Esophagus (tissue), 2 donors: Measurements from ENCODE around the gene AP3S2. TPM values are rescaled to one million over a fixed set of nuclear protein-coding genes. Genes with fewer than 3 reads are reported as not detected.

ENCODE experiments used
- H3K27ac ChIP-seq, 2 donors: one replicate each; pipeline ENCODE4 v1.5.1; 2013; ENCODE audit warnings: low read depth in 2 of 2, mild to moderate bottlenecking in 2 of 2, inconsistent platforms in 1 of 2, low read length in 1 of 2, moderate library complexity in 1 of 2
- H3K27me3 ChIP-seq, 2 donors: one replicate each; pipeline ENCODE4 v1.6.1; 2013; ENCODE audit warnings: low read length in 2 of 2, control low read depth in 1 of 2, mild to moderate bottlenecking in 1 of 2; ENCODE audit not compliant: insufficient read depth in 2 of 2, control insufficient read depth in 1 of 2
- H3K36me3 ChIP-seq, 2 donors: one replicate each; pipeline ENCODE4 v1.6.1; 2013; ENCODE audit warnings: low read length in 1 of 2; ENCODE audit not compliant: control insufficient read depth in 2 of 2, insufficient read depth in 2 of 2
- H3K4me1 ChIP-seq, 2 donors: one replicate each; pipeline ENCODE4 v1.6.1; 2013; ENCODE audit warnings: low read length in 1 of 2; ENCODE audit not compliant: control insufficient read depth in 2 of 2, insufficient read depth in 2 of 2
- H3K4me3 ChIP-seq, 2 donors: one replicate each; pipeline ENCODE4 v1.5.1; 2013; ENCODE audit warnings: low read length in 2 of 2, mild to moderate bottlenecking in 2 of 2, low read depth in 1 of 2, moderate library complexity in 1 of 2
- H3K9me3 ChIP-seq, 2 donors: one replicate each; pipeline ENCODE4 v1.6.1; 2013; ENCODE audit warnings: mild to moderate bottlenecking in 2 of 2, low read depth in 1 of 2, low read length in 1 of 2, moderate library complexity in 1 of 2; ENCODE audit not compliant: control insufficient read depth in 2 of 2, insufficient read depth in 1 of 2
- WGBS, 2 donors: extraction: QIAGEN DNeasy Blood & Tissue Kit; methylation state at CpG; one replicate each; pipeline ENCODE4 v1.1.7; 2013; 5-methylcytosine and 5-hydroxymethylcytosine counted together
- polyA plus RNA-seq, 2 donors: library from polyadenylated mRNA; stranded (reverse); fragments of 200-250 nt; gene quantifications; one replicate each; pipeline ENCODE4 v1.2.3, GENCODE V29; 2013
- donor health status: healthy with polysubstance abuse.
- donor health status: Bipolar disorder and iron deficiency.

The AP3S2 gene
- polyA plus RNA-seq, 2 donors, result 6.0 to 11.6 TPM

DNA sequence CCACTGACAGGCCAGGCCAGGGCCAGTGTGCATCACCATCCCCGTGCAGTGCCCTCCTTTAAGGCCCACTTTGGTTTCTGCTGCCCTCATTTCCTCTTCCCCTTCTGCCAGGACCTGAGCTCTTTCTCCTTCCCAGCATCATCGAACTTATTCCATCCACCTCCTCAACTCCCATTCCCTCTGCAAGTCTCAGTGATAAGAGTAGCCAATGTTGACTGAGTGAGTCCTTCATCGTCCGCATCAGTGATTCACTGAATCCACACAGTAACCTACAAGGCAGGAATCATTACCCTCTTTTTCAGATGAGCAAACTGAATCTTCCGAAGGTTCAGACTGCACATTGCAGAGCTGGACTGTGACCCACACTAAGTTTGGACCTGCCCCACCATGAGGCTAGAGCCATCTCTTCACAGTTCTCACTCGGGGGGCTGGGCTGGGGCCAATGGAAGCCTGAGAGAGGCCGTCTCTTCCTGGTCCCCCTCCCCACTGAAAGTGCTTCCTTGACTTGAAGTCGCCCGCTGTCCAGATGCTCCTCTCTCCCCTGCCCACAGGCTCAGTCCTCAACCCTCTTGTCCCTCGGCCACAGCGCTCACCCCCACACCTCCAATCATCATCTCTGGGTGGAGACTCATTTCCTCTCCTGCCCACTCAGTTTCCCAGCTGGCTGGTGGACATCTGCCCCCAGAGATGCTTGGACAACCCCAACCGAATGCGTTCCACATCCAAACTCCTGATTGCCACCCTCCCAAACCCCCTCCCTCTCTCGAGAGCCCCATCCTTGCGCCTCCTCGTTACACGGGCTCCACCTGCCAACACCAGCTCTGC is 64.0 kb downstream of the AP3S2 start:
- Histone ChIP-seq H3K4me3 (no peak overlapping the region), H3K36me3 (peaks cover 2 to 11% of the 10 kb centered on the region in 2 donors), H3K27me3 (no peaks in the 10 kb centered on the region), H3K9me3 (no peaks in the 10 kb centered on the region), H3K4me1 (peaks cover 6 to 25% of the 10 kb centered on the region in 2 donors), H3K27ac (no peak overlapping the region)
- 91% methylated on average over 17 of the region's 17 CpGs for WGBS, 2 donors

DNA sequence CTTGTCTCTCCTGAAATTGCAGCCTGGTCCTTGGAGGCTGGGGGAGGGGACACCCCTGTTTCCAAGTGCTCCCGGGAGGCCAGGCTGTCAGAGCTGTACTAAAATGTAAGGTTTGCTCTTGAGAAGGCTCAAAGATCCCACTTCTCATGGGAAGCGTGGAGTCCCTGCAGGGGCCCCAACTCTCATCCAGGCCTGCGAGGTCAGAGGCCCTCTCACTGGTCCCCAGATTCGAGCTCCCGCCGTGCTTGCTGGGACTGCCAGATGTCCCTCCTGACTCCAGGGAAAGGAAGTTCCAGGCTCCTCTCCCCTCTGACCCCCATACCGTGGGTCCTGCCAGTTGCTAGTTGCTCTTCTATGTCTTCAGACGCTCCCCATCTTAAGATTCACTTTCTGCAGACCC is 64.6 kb downstream of the AP3S2 start:
- 77 to 79% methylated on average over 8 of the region's 8 CpGs for WGBS, 2 donors
- H3K9me3 ChIP-seq, result no peaks in the 10 kb centered on the region
- H3K36me3 ChIP-seq, result peaks cover 2 to 10% of the 10 kb centered on the region in 2 donors
- H3K27ac ChIP-seq, result peak overlapping the region in 1 of 2 donors; percentile 75
- H3K27me3 ChIP-seq, result no peaks in the 10 kb centered on the region
- H3K4me3 ChIP-seq, result no peak overlapping the region
- H3K4me1 ChIP-seq, result peaks cover 6 to 23% of the 10 kb centered on the region in 2 donors

DNA sequence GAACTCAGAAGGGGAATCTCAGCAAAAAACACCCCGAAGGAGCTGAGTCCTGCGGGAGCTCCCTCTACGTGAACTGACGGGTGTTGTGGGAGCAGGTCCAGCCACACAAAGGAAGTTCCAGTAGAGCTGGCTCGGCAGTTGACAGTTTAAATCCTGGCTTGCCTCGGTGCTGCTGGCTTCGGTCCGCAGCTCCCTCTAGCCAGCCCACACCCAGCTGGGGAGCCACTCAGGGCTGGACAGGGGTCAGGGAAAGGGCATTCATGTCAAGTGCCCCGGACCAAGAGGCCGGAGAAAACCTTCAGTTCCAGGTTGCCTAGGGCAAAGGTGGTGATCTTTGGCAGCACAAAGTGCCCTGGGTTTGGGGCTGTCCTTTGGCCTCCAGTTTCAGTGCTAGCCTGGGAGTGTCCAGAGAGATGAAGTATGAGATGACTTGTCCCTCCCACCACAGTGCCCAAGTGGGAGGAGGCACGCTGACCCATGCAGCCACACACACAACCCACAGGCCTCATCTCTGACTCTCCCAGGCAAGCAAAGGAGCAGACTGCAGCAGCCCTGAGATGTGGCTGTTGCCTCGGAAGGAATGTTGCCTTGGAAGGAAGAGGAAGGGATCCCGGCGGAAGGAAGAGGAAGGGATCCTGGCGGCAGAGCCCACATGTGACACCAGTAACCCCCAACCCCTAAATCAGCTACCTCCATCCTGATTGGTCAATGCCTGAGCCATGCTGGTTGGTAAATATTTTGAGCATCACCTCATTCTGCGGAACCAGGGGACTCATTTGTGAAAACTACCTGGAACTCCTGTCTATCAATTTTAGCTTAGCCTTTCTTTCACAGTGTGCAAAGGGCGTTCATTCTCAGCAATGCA is 65.3 kb downstream of the AP3S2 start:
- H3K27me3 ChIP-seq, result no peaks in the 10 kb centered on the region
- H3K4me3 ChIP-seq, result no peak overlapping the region
- H3K4me1 ChIP-seq, result peaks cover 6 to 23% of the 10 kb centered on the region in 2 donors
- peak overlapping the region; percentile 75 to 88 for H3K27ac ChIP-seq
- WGBS, 2 donors, result 36% methylated on average over 17 of the region's 17 CpGs
- H3K36me3 ChIP-seq, result peaks cover 2 to 3% of the 10 kb centered on the region in 2 donors
- H3K9me3 ChIP-seq, result no peaks in the 10 kb centered on the region

DNA sequence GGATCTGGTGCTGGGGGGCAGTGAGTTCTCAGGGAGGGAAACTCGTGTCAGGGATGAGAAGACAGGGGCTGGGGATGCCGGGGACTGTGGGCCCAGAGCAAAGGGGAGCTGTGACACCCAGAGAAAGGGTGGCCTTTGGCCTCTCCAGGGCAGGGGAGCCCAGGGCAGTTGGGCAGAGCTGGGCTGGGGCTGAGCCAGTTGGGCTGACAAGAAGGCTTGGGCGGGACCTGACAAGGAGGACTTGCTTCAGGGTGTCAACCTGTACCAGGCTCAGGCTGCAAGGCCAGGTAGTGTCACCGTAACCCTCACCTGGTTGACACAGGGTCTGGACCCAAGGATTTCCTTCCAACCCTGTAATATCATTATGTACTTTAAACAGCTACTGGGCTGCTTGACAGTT is 66.0 kb downstream of the AP3S2 start:
- no peak overlapping the region for H3K4me3 ChIP-seq
- peaks cover 6 to 23% of the 10 kb centered on the region in 2 donors for H3K4me1 ChIP-seq
- H3K9me3 ChIP-seq, result no peaks in the 10 kb centered on the region
- peaks cover 2% of the 10 kb centered on the region in 2 donors for H3K36me3 ChIP-seq
- WGBS, 2 donors, result 66 to 75% methylated on average over 4 of the region's 4 CpGs
- no peaks in the 10 kb centered on the region for H3K27me3 ChIP-seq
- peak overlapping the region; percentile 75 to 88 for H3K27ac ChIP-seq

DNA sequence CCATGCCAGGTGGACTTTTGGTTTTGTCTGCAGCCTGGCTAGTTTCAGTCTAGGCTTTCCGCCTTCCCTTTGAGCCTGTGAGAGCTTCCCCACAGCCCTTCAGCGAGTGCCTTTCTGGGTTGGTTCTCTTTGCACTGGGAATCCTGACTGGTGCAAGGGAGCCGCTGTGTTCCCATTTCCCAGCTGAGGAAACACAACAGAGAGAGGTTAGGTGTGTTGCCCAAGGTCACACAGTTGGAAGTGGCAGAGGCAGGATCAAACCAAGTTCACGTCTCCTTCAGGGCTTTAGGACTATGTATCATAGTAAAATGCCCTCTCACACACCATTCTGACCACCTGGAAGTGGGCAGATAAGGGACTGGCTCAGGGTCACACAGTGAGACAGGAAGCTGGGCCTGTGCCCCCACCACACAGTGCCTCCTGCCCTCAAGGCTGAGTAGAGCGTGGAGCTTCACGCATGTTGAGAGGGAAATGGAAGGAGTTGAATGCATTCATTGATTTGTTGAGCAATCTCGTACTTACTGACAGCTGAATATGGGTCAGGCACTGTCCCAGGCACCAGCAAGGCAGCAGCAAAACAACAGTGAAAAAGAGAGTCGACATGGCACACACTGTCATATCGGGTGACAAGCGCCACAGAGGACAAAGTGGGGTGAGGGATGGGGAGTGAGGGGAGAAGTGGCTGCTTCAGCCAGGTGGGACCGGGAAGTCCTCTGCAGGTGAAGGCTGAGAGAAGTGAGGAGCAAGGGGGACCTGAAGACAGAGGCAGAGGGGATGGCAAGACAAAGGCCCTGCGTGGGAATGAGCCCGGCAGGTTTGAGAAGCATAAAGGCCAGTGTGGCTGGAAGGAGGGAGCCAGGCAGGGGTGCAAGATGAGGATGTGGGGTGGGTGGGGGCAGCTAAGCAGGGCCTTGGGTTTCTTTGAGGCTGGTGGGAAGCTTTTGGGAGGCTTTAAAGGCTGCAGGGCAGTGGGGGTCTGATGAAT is 66.8 kb downstream of the AP3S2 start:
- Histone ChIP-seq H3K27ac (peak overlapping the region; percentile 75 to 88), H3K4me1 (peaks cover 6 to 23% of the 10 kb centered on the region in 2 donors), H3K27me3 (no peaks in the 10 kb centered on the region), H3K4me3 (no peak overlapping the region), H3K9me3 (no peaks in the 10 kb centered on the region), H3K36me3 (peaks cover 2% of the 10 kb centered on the region in 2 donors)
- WGBS, 2 donors, result 83 to 89% methylated on average over 13 of the region's 13 CpGs

DNA sequence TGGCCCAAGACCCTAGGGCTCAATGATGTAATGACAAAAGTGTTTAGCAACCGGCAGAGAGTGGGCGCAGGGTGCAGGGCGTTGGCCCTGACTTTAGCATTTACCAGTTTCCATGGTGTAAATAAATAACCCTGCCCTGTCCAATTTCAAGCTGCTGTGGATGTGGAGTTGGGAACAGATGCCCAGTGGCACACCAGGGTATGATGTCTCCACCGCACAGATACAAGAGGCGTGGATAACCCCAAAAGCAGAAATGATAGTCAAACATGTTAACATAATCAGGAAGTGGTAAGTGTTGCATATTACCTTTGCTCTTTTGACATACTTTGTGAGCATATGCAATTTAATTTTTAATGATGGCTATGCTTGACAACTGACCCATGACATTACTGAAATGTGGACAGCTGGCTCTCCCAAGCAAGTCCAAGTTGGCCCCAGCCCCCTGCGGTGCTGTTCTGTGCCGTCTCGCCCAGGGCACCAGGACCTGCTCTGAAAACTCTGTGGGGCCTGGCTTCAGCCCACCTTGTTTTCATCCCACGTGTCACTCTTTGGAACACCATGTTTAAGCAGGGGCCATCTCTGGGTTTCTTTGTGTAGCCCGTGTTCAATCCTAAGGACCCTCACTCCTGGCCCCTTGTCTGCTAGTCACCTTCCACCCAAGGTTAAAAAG is 68.4 kb downstream of the AP3S2 start:
- no peaks in the 10 kb centered on the region for H3K27me3 ChIP-seq
- H3K36me3 ChIP-seq, result no peaks in the 10 kb centered on the region
- H3K4me1 ChIP-seq, result peaks cover 6 to 23% of the 10 kb centered on the region in 2 donors
- H3K9me3 ChIP-seq, result no peaks in the 10 kb centered on the region
- WGBS, 2 donors, result 74 to 79% methylated on average over 10 of the region's 10 CpGs
- no peak overlapping the region for H3K27ac ChIP-seq
- H3K4me3 ChIP-seq, result no peak overlapping the region

DNA sequence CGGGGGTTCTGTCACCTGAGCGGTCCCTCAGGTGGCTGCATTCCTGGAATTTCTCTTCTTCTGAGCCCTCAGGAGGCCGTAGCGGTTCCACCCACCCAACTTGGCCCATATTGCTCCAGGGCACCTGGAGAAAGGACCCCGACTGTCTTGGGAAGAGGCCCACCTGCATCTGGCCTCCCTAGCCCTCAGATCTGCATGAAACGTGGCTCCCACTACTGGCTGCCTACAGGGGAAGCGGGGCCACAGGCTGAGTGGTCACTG is 69.3 kb downstream of the AP3S2 start:
- H3K27ac ChIP-seq, result no peak overlapping the region
- no peaks in the 10 kb centered on the region for H3K27me3 ChIP-seq
- peaks cover 6 to 23% of the 10 kb centered on the region in 2 donors for H3K4me1 ChIP-seq
- H3K4me3 ChIP-seq, result no peak overlapping the region
- H3K9me3 ChIP-seq, result no peaks in the 10 kb centered on the region
- no peaks in the 10 kb centered on the region for H3K36me3 ChIP-seq
- WGBS, 2 donors, result 83 to 84% methylated on average over 7 of the region's 7 CpGs

- Histone ChIP-seq H3K27me3 (no peaks in the 10 kb centered on the region), H3K36me3 (no peaks in the 10 kb centered on the region), H3K9me3 (no peaks in the 10 kb centered on the region), H3K4me3 (no peak overlapping the region), H3K4me1 (peaks cover 6 to 23% of the 10 kb centered on the region in 2 donors), H3K27ac (no peak overlapping the region)
- WGBS, 2 donors, result 88 to 92% methylated on average over 16 of the region's 16 CpGs
These were observed 69.8 kb downstream of the AP3S2 start for GRCh38 chr15:89823836-89824606.
